HG02973 (cell line): ENCODE data around the gene MAST4.

Source experiments
- ATAC-seq: cut with Tn5 transposase; IDR thresholded peaks from one replicate; pipeline ENCODE4 v1.9.1; 2021; ENCODE audit warnings: moderate library complexity; ENCODE audit not compliant: unreplicated experiment

Gene MAST4

DNA sequence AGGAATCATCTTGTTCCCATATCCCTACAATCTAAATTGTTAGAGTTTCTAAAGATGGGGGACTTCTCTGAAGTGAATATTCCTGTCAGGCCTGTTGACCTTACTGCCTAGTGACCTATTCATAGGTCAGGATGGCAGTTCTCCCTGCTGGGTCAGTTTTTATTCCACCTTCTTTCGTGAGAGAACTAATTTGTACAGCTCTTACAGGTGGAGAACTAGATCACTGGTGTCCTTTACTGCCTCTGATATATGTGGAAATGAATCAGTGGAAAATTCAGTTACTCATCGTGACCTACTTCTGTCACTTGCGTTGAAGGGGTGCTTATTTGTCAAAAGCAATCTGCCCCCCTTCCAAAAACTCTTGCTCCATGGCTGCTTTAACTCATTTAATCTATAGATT lies 435.5 kb downstream of the MAST4 start:
- no peak for ATAC-seq

DNA sequence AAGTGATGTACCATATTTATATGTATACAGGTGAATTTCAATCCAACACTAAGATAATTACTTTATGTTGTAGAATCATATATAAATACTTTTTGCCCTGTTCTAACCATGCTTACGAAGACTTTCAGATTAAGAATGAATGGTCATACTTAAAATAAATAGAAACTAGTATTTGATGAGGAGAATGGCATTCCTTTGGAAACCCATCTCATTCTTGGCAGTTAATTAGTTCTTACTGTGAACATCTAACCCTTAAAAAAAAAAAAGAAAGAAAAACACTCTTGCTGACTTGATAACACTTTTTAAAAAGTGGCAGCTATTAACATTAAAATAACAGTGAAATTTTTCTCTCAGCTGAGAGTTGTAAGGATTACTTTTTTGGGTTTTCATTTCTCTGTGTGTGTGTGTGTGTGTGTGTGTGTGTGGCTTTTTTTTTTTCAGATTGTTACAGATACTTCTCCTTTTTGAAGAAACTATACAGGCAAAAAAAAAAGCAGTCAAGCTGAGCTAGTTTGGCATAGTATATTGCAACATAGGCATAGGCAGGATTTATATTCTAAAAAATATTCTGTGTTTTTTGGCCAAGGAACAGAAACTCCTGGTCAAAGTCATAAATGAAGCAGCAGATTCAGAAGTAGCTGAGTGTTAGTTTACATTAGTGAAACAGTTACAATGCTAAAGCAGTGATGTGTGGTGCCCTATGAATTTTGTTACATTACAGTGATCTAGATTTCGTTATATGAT lies 436.9 kb downstream of the MAST4 start:
- no peak for ATAC-seq

DNA sequence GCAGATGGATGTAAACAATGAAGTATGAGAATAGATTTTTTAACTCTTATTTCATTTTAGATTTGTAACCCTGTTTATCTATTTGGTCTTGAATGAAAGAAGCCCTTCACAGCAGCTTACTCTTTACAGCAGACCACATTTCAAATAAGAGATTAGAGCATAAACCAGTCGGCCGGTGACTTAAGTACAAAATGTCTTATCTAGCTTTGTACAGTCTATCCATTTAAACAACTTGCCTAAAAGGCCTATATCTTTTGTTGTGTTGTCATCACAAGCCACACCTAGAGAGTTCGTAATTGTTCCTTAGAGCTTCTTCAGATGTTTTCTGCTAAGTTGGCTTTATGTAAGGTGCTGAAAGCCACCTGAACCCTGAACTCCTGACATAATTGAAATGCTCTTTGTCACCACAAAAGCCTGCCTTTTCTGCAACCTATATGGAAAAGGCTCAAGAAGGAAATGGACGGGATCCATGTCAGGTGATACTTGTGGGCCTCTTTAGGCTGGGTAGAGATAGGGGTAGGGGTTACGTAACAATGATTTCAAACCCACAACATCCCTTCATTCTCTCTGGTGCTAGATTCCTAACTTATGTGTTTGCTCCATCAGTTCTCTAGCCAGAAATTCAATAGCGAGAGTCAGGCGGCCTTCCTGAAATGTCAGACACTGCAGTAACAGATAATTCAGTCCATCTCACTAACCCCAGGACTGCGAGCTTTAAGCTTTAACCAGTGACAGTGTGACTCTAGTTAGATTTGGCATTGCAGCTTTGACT lies 437.9 kb downstream of the MAST4 start:
- ATAC-seq, result no peak

DNA sequence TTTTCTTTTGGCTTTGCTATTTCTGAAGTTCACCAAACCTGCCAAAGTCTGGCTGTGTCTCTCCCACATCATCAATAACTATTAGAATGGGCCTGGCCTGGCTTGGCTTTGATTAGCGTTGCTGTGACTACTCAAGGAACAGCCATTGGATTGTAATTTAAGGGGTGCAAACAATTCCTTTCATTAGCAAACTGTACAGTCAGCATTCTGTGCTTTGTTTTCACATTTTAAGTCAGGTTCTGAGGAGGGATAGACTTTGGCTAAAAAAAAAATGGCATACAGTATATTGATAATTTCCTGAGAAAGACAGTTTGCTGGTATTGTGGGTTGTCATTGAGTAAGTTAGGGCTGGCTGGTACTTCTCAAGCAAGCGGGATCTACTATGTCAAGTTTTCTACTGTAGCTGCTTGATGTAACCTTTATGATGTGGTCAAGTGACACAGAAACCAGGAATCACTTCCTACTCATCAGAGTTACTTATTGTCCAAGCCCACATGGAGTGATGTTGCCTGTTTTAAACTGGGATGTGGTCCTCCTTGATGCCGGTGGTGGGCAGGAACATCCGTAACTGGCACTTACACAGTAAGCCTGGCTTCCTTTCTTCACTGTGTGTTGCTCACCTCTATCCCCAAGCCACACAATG lies 439.0 kb downstream of the MAST4 start:
- no peak for ATAC-seq

DNA sequence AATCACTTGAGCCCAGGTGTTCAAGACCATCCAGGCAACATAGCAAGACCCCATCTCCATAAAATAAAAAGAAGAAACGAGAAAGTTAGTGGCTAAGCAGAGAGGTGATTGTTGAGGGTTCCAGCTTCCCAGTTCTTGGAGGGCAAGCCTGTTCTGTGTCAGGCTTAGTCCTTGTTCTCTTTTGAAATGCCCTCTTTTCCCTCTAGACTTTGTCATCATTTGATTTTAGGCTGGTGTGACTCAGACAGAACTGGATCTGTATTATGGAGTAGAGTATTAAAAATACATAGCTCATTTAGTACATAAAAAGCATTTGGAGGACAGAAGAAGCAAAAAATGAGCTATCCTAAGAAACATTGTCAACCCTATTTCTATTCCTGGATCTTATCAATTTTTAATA lies 441.0 kb downstream of the MAST4 start:
- ATAC-seq, result no peak

DNA sequence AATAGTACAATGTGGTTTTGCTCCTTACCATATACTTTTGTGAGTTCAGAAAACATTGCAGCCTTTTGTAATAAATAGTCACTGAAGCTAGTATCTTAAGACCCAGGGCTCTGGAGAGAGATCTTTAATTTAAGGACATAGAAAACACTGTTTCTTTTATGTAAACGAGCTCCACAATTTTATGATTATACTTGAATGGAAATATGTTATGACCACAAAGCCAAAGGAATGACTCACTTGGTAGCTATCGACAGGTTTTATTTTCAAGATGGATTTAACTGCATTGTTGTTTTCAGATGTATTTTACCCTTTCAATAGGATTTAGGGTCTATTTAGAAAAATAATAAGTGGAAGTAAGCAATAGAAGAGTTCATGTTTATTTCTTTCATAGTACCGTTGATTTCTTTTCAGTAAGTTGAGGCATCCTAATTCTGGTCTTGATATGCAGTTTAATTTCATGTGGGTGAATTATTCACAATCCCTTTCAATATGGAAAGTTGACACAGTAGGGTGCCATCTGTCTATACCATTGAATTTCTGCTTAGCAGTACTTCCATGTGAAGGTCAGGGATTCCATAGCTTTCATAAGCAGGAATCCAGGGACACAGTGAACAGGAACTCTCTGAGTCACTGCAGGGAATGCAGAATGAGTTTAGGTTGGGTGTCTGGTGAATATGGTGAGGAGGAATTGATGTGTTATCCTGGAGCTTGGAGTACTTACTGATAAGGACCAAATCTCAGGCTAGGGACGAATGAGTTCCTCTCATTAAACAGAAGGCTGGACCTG lies 442.8 kb downstream of the MAST4 start:
- no peak for ATAC-seq

DNA sequence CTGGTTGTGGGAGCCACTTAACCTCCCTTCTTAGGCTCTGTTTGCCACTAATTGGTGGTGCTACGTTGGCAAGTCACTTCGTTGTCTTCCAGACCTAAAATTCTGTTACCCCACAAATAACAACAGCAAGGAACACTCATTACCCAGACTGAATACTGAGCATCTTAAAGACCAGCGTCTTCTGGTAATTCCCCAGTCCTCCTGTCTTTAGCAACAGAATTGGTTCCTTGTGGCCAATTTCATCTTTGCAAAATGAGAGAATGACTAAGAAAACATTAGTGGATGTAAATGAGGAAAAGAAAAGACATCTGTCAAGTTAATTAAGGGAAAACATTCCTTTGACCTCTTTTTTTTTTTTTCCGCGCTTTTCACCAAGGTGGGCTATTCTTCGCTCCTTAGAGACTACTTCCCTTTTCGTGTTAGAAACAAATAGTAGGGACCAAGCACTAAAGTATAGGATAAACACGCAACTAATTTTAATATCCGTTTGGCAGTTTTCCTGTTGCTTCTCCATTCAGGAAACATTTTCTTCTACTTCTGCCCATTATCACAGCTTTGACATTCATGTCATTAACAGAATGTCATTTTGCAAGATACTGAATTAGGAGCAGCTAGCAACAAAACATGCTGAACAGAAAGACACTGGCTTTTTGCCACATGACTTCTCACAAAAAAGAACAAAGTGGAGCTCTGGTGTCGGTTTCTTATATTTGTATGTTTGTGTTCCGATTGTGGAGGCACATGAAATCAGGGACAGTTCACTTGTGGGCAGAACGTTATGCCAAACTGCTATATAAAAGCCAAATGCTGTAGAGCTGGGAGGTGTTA lies 446.2 kb downstream of the MAST4 start:
- ATAC-seq, result no peak

DNA sequence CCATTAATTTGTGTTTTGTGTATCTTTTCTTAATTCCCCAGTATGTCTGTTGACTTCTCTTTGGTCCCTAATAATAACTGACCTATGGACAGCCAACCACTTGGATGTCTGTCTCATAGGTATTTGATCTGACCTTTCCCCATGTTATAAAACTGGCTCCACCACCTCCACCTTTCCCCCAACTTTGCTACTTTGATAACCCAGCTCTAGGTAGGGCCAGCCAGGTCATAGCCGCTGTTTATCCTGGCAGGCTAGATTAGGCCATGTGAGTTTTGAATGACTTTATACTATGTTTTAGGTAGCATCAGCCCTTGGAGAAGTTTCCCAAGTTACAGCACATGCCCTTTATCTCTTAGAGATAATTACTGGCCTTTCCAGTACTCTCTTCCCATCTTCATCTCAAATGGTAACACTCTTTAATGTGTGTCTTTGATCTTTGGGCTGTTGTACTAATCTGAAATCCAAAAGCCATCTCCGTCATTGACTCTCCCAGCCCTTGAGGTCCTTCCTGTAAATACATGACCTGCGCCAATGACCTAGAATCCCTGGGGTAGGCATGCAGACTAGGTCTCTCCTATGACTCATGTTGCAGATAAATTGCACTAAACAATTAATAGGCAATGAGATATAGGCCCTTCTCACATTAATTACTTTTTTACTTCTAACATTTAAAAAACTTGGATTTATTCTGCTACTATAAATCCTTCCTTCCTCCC lies 447.8 kb downstream of the MAST4 start:
- ATAC-seq, result no peak

DNA sequence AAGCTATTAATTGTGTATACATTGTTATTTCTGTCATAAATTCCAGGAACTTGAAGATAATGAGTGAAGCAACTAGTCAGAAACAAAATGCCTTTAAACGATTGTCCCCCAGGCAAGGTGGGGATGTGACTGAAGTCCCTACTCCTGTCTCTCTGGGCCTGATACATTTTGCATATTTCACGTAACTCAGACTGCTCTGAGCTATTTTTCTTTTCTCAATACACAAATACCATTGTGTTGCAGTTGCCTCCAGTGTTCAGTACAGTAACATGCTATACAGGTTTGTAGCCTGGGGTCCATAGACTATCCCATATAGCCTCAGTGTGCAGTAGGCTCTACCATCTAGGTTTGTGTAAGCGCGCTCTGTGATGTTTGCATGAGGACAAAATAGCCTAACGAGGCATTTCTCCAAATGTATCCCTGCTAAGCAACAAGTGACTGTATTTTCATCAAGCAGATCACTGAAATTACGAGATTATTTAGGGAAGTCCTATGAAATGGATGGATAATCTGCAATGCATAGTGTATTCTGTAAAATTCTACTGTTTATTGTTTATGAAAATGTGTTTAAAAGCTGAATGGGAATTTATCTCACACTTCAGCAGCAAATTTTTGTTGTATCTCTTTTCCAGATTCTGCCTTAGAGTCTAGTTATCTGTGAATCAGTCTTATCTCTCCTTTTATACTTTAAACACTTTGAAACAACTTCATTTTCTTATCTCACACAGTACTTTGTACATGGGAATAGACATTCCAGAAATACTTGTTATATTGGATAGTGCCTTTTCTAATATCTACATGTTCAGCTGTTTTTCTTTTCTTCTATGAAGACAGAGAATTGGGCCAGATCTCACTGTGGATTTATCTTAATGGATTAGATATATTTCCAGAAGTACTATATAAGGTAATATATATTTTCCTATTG lies 449.9 kb downstream of the MAST4 start:
- ATAC-seq, result no peak

DNA sequence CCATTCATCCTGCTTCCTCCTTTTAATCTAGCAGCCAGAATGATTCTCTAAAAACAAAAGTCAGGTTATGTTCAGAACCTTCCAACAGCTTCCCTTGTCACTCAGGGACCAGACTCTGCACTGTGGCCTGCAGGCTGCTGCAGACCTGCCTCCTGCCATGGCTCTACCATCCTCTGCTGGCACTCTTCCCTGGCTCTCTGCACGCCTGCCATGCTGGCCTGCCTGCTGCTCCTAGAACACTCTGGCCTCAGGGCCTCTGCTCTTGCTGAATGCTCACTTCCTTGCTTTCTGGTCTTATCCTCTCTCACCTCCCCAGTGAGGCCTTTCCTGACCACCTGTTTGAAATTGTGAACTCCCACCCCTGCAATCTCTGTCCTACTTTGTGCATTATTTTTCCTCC lies 451.0 kb downstream of the MAST4 start:
- no peak for ATAC-seq

DNA sequence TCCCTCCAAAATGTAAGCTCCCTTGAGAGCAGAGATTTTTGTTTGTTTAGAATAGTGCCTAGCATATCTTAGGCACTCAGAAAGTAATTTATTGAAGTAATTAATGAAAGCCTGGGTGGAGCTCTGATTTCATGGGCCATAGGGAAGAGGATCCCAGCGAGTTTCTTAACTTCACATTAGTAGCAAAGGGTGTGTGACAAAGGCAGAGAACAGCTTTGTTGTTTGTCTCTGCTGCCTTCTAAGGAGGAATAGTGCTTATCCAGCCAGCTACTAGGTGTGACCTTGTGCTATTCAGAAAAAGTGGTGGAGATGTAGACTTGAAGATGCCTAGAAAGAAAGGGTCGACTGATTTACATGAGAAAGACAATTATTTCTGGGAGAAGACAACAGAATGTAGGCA lies 451.4 kb downstream of the MAST4 start:
- ATAC-seq, result no peak

DNA sequence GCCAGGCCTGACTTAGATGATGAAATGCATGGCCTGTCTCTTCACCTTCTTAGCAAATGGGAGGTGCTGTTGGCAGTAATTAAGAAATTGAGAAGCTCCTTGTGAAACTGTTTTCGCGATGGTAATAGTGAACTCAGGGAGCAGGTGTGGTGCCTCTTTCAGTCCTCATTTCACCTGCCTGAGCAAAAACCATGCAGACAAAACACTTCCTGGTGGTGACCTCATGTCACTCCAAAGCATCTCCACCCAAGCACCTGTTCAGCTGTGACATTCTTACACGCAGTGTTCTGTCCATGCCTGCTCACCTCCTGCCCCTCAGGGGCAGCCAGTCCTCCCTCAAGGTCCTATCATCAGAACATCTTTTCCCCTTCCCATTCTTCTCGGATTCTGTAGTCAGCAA lies 453.9 kb downstream of the MAST4 start:
- no peak for ATAC-seq

DNA sequence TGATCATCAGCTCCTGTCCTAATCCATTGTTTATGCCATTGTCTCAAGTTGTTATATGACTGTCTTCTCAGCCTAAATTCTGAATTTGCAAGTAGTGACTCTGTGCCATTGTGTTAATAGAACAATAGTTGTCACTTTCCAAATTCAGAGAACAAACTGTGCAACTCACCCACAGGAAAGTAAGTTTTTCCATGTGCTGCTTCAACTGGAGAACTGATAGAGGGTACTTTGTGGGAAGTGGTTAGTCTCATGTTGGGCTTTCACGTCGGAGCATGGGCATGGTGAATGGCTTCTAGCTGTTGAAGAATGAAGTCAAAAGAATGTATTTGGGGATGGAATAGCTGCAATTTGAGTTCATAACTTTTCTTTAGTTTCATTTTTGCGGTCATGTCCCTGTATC lies 454.4 kb downstream of the MAST4 start:
- no peak for ATAC-seq

DNA sequence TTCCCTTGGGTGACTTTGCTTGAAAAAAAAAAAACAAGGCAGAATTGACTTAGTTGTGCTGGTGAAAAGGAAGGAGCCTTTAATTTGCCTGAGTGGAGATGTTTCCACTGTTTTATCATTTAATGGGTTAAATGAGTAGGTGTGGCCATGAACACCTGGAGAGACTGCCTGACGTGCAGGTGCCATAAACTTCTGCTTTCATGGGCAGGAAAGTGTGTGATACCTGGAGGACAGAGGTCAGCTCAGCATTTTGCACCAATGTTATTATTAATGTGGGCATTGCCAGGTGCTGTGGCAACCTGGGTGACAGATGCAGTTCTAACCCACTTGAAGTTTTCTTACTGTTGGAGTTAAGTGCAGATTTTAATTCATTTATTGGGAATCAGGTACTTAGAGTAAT lies 455.0 kb downstream of the MAST4 start:
- ATAC-seq, result no peak

DNA sequence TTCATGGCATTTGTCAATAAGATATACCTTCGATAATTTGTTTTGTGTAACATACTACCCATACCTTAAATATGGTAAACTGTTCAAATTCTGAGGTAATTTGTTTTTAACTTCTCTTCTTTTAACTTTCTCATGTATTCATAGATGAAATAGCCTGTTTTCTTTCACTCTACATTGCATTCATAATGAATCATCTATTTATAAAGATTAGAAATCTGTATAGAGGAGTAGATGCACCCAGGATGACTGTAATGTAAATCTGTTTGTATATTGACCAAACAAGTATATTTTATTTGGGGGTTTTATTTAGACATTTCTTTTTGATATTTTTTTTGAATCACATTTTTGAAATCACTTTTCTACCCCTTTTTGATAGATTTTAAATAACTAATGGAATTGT lies 455.8 kb downstream of the MAST4 start:
- no peak for ATAC-seq

DNA sequence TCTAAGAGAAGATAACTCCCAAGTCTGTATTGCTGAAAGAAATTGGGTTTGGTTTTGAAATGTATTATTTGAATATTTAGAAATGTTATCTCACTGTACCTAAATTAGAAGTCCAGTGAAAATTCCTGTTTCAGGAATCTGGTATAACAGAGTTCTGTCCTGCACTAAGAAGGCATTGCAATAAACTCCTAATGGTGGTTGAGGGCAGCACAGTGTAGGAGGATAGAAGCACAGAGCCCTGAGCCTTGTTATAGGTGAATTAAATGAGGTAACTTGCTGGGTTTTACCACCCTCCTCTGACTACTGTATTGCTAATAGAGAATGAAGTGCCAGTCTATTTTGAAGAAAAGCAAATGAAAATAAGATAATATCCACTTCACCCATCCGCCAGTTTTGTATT lies 457.0 kb downstream of the MAST4 start:
- no peak for ATAC-seq

DNA sequence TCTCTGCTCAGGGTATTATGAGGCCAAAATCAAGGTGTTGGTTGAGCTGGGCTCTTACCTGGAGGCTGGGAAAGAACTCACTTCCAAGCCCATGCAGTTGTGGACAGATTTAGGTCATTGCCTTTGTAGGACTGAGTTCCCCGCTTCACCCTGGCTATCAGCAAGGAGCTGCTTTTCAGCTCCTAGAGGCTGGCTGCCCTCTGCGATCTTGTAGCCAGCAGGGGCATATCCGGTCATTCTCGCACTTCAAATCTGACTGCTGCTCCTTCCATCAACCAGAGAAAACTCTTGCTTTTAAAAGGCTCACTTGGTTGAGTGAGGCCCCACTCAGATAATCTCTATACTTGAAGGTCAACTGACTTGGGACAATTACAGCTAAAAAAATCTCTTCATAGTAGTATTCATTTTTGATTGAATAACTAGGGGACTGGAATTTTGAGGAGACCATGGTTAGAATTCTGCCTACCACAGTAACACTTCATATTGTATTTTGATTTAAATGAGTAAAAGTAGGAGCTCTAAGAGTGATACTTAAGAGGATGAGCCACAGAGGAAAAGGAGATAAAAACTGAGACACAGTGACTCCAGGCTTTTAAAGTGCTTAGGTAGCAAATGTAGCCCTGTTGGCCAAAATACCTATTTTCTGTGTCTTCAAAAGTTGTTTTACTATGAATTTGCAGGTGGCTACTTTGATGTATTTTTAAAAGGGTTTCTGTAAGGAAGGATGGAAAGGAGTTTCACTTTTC lies 463.0 kb downstream of the MAST4 start:
- no peak for ATAC-seq
